ENCODE results near the gene ZNF790. TPM values are rescaled to one million over a fixed set of nuclear protein-coding genes. Genes with fewer than 3 reads are reported as not detected.
A peak's percentile ranks its signal among the peaks of the same experiment; 100 is the strongest.

The ZNF790 gene
- total RNA-seq (3.7 TPM), polyA plus RNA-seq (1 to 10 TPM; 6.2 to 9.4 (median 8.2) TPM)

DNA sequence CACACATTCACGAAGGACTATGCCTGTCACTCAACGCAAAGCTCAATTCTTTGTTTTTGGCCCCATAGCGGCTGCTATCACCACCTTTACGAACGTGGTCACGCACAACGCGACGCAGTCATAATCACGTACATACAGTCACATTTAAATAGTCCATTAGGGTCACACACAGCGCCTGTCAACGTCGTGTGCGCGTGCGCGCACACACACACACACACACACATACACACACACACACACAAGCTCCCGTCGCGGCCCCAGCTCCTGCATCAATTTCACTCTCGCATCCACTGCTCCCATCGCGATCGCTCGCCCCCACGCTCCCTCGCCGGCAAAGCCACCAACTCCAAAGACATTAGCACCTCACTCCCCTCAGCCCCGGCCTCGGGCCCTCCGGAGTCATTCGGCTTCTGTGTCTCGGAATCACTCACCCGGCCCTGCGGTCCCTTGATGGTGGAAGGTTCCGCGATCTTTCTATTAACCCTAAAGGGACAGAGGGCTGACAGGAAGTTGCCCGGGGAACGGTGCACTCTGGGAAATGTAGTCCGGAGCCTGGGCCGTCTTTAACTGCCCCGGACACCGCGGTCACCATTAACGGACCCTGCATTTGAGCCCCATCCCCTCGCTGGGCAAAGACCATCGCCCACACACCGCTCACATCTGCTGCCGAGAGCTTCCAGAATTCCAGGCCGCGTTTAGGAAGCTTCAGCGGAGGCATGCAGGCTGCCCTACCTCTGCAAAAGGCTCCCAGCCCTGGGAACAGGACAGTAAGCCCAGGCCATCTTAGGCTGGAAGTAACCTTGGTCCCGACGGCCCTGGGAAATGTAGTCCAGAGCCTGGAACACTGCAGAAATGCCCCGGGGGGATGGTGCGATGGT is at the start of gene ZNF790:
Gene ZNF790, minus strand, starts transcription at position 482 of the 878 bp plus-strand sequence. CDS start 12,768 bp downstream, outside the sequence.
- peaks cover 25% of the 10 kb centered on the region for H3K36me3 Mint-ChIP-seq
- Histone ChIP-seq H3K4me1 (ENCODE audit: control insufficient read depth, insufficient read depth, low read length, poor library complexity, severe bottlenecking) (peaks cover 18% of the 10 kb centered on the region), H3K4me3 (ENCODE audit: low read depth, low read length) (peak within 1 kb of the TSS; percentile 91), H3K9me3 (ENCODE audit: control insufficient read depth in 2 of 2, low read length in 2 of 2) (peaks cover 26 to 36% of the 10 kb centered on the region in 2 experiments), H3K27ac (ENCODE audit: insufficient read depth, low read length, poor library complexity, severe bottlenecking) (peak within 1 kb of the TSS; percentile 94), H3K27me3 (ENCODE audit: control insufficient read depth, insufficient read depth, low read length) (no peaks in the 10 kb centered on the region), H3K36me3 (ENCODE audit: control insufficient read depth, insufficient read depth, low read length) (peaks cover 17% of the 10 kb centered on the region)
- peaks cover 0 to 33% (median 13%) of the 10 kb centered on the region in 7 donors for H3K9me3 Mint-ChIP-seq
- H3K27ac Mint-ChIP-seq = peak within 1 kb of the TSS in 1 of 3 donors; percentile 83
- H3K4me3 Mint-ChIP-seq = peak within 1 kb of the TSS in 1 of 4 donors; percentile 61
- DNase-seq (peak; percentile 73 to 90 (median 90)), ATAC-seq (ENCODE audit: low read depth in 2 of 2) (peak; percentile 90 to 93)
- no peaks in the 10 kb centered on the region for H3K27me3 Mint-ChIP-seq
- peaks cover 0 to 16% (median 4%) of the 10 kb centered on the region in 4 donors for H3K4me1 Mint-ChIP-seq

DNA sequence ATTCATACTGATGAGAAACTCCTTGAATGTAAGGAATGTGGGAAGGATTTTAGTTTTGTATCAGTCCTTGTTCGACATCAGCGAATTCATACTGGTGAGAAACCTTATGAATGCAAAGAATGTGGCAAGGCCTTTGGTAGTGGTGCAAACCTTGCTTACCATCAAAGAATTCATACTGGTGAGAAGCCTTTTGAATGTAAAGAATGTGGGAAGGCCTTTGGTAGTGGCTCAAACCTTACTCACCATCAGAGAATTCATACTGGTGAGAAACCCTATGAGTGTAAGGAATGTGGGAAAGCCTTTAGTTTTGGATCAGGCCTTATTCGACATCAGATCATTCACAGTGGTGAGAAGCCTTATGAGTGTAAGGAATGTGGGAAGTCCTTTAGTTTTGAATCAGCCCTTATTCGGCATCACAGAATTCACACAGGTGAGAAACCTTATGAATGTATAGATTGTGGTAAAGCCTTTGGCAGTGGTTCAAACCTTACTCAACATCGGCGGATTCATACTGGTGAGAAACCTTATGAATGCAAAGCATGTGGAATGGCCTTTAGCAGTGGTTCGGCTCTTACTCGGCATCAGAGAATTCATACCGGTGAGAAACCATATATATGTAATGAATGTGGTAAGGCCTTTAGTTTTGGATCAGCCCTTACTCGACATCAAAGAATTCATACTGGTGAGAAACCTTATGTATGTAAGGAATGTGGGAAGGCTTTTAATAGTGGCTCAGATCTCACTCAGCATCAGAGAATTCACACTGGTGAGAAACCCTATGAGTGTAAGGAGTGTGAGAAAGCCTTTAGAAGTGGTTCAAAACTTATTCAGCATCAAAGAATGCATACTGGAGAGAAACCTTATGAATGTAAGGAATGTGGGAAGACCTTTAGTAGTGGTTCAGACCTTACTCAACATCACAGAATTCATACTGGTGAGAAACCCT is 39.1 kb upstream of the ZNF790 start:
- ATAC-seq (ENCODE audit: low read depth in 2 of 2) (no peak), DNase-seq (no peak)
- no peak overlapping the region for H3K27ac ChIP-seq (ENCODE audit: insufficient read depth, low read length, poor library complexity, severe bottlenecking)
- no peaks in the 10 kb centered on the region for H3K27me3 ChIP-seq (ENCODE audit: control insufficient read depth, insufficient read depth, low read length)
- Mint-ChIP-seq H3K27ac (no peak overlapping the region), H3K4me3 (no peak overlapping the region), H3K9me3 (peaks cover 0 to 70% (median 31%) of the 10 kb centered on the region in 7 donors), H3K27me3 (no peaks in the 10 kb centered on the region), H3K36me3 (peaks cover 59% of the 10 kb centered on the region), H3K4me1 (peaks cover 0 to 6% (median 3%) of the 10 kb centered on the region in 4 donors)
- H3K36me3 ChIP-seq (ENCODE audit: control insufficient read depth, insufficient read depth, low read length) = peaks cover 48% of the 10 kb centered on the region
- peaks cover 87 to 98% of the 10 kb centered on the region in 2 experiments for H3K9me3 ChIP-seq (ENCODE audit: control insufficient read depth in 2 of 2, low read length in 2 of 2)
- peak overlapping the region; percentile 15 for H3K4me3 ChIP-seq (ENCODE audit: low read depth, low read length)
- no peaks in the 10 kb centered on the region for H3K4me1 ChIP-seq (ENCODE audit: control insufficient read depth, insufficient read depth, low read length, poor library complexity, severe bottlenecking)

DNA sequence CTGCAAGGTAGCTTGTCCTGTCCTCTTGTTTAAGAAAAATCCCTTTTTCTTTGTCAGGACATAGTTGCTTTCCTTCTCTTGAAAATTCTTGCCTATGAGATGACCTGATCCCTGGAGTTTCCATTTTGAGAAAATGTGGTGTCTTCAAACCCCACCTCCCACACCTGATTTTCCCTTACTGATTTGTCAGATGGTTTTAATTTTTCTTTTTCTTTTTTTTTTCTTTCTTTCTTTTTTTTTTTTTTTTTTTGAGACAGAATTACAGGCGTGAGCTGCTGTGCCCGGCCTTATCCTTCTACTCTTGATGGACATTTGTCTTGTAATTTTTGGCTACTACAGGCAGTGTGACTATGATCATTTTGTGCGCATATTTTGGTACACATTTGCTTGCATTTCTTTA is 13.7 kb upstream of the ZNF790 start:
- peak overlapping the region; percentile 96 for H3K4me3 ChIP-seq (ENCODE audit: low read depth, low read length)
- DNase-seq (no peak), ATAC-seq (ENCODE audit: low read depth in 2 of 2) (no peak)
- H3K4me1 ChIP-seq (ENCODE audit: control insufficient read depth, insufficient read depth, low read length, poor library complexity, severe bottlenecking) = peaks cover 28% of the 10 kb centered on the region
- Mint-ChIP-seq H3K9me3 (peaks cover 0 to 18% (median 7%) of the 10 kb centered on the region in 7 donors), H3K4me1 (peaks cover 8 to 18% (median 11%) of the 10 kb centered on the region in 4 donors), H3K27me3 (no peaks in the 10 kb centered on the region), H3K27ac (peak overlapping the region in 1 of 3 donors; percentile 52), H3K36me3 (peaks cover 23% of the 10 kb centered on the region), H3K4me3 (no peak overlapping the region)
- H3K27me3 ChIP-seq (ENCODE audit: control insufficient read depth, insufficient read depth, low read length) = no peaks in the 10 kb centered on the region
- peaks cover 30% of the 10 kb centered on the region for H3K36me3 ChIP-seq (ENCODE audit: control insufficient read depth, insufficient read depth, low read length)
- peaks cover 27 to 31% of the 10 kb centered on the region in 2 experiments for H3K9me3 ChIP-seq (ENCODE audit: control insufficient read depth in 2 of 2, low read length in 2 of 2)
- H3K27ac ChIP-seq (ENCODE audit: insufficient read depth, low read length, poor library complexity, severe bottlenecking) = no peak overlapping the region

DNA sequence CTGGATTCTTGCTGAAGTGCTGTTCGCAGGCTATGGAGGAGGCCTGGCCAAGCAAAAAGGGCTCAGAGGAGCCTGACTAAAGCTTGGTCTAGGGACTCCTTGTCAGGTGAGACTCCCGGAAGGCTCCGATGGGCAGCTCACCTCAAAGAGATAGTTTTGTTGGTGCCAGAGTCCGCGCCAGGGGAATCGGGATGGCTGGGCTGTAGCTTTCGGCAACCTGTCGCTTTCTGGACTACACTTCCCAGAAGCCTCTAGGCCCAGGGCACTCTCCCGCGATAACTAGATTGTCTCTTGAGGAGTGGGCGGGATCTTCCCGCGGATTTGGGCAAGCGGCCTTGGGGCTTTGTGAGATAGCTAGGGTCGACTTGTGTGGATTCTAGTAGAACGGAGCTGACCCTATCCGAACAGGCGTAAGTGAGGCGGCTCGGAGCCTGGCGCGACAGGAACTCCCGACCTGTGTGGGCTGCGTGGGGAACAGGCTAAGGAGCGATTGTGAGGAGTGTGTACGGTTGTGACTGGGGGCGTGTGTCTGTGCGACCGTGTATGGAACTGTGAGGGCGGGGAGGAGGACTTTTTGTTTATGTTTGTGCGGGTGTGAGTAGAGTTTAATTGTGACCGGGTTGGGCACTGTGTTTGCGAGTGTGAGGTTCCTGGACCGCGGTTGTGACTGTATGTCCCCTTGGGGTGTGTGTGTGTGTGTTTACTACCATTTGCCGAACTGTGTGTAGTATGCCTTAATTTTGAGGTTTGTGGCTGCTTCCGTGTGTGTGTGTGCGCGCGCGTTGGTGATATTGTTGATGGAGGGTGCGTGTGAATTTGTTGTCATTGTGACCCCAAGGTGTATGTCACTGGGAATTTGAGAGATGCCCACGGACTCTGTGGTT is 12.6 kb upstream of the ZNF790 start, which contains the start of gene ZNF345:
Gene ZNF345, plus strand, starts transcription at position 318 of the 884 bp plus-strand sequence. CDS start 25,955 bp downstream, outside the sequence.
- peak within 1 kb of the TSS; percentile 96 for H3K4me3 ChIP-seq (ENCODE audit: low read depth, low read length)
- Mint-ChIP-seq H3K4me3 (no peak within 1 kb of the TSS), H3K27ac (no peak within 1 kb of the TSS), H3K4me1 (peaks cover 8 to 22% (median 11%) of the 10 kb centered on the region in 4 donors), H3K36me3 (peaks cover 19% of the 10 kb centered on the region), H3K27me3 (no peaks in the 10 kb centered on the region), H3K9me3 (peaks cover 0 to 14% (median 4%) of the 10 kb centered on the region in 7 donors)
- peak; percentile 80 to 96 (median 89) for DNase-seq
- H3K27ac ChIP-seq (ENCODE audit: insufficient read depth, low read length, poor library complexity, severe bottlenecking) = peak within 1 kb of the TSS; percentile 85
- H3K4me1 ChIP-seq (ENCODE audit: control insufficient read depth, insufficient read depth, low read length, poor library complexity, severe bottlenecking) = peaks cover 28% of the 10 kb centered on the region
- H3K36me3 ChIP-seq (ENCODE audit: control insufficient read depth, insufficient read depth, low read length) = peaks cover 24% of the 10 kb centered on the region
- peaks cover 17 to 20% of the 10 kb centered on the region in 2 experiments for H3K9me3 ChIP-seq (ENCODE audit: control insufficient read depth in 2 of 2, low read length in 2 of 2)
- peak; percentile 86 to 87 for ATAC-seq (ENCODE audit: low read depth in 2 of 2)
- no peaks in the 10 kb centered on the region for H3K27me3 ChIP-seq (ENCODE audit: control insufficient read depth, insufficient read depth, low read length)

DNA sequence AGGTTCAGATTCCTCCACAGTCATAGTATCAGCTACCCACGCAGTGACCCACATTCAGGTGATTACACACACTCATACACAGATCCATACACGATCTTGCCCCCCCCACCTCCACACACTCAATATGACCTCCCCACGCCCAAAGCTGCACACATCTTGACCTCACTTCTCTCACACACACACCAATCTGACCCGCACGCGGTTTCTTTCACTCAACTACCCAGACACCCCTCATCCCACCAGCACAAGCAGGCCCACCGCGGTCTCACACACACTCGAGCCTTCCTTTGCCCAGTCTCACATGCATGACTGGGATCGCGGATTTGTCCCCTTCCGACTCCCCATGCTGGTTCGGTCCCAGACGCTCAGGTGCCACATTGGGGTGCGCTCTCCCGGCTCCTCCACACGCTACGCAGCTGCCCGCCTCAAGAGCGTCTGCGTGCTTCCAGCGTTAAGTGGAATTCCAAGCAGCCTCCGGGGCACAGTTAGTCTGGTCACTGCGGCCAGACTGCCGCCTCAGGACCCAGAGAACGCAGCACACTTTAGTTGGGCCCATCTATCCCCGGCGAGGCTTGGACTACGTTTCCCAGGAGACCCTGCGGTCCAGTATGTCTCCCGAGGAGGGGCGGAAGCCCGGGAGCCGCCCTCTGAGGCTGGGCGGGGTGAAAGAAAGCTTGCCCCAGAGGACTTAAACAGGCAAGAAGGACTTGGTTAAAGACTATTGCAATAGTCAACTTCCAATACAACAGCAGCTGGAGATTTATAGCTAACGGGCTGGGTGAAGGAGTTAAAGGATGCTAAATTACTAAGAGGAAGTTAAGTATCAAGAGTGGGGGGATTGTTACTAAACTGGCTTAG is 11.7 kb upstream of the ZNF790 start:
- DNase-seq (peak; percentile 85 to 95 (median 89)), ATAC-seq (ENCODE audit: low read depth in 2 of 2) (peak; percentile 91 to 92)
- Histone ChIP-seq H3K4me3 (ENCODE audit: low read depth, low read length) (peak overlapping the region; percentile 96), H3K4me1 (ENCODE audit: control insufficient read depth, insufficient read depth, low read length, poor library complexity, severe bottlenecking) (peaks cover 28% of the 10 kb centered on the region), H3K27ac (ENCODE audit: insufficient read depth, low read length, poor library complexity, severe bottlenecking) (peak overlapping the region; percentile 85), H3K36me3 (ENCODE audit: control insufficient read depth, insufficient read depth, low read length) (peaks cover 19% of the 10 kb centered on the region), H3K9me3 (ENCODE audit: control insufficient read depth in 2 of 2, low read length in 2 of 2) (peaks cover 12 to 14% of the 10 kb centered on the region in 2 experiments), H3K27me3 (ENCODE audit: control insufficient read depth, insufficient read depth, low read length) (no peaks in the 10 kb centered on the region)
- Mint-ChIP-seq H3K9me3 (peaks cover 0 to 12% (median 1%) of the 10 kb centered on the region in 7 donors), H3K36me3 (peaks cover 20% of the 10 kb centered on the region), H3K27ac (no peak overlapping the region), H3K4me1 (peaks cover 8 to 27% (median 12%) of the 10 kb centered on the region in 4 donors), H3K4me3 (no peak overlapping the region), H3K27me3 (no peaks in the 10 kb centered on the region)

DNA sequence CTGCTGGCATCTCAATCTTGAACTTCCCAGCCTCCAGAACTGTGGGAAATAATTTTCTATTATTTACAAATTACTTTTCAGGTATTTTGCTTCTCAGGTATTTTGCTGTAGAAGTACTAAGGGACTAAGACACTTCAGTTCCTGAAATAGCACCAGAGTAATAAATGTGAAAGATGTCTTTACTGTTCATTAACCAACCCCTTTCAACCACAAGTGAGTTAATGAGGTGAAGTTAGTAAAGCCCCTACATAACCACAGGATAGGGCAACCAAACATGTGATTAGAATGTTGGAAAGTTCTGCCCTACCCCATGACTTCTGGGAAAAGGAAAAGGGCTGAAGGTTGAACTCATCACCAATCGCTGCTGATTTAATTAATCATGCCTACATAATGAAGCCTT is 9.8 kb upstream of the ZNF790 start:
- H3K27ac Mint-ChIP-seq = no peak overlapping the region
- no peak overlapping the region for H3K27ac ChIP-seq (ENCODE audit: insufficient read depth, low read length, poor library complexity, severe bottlenecking)

More for the DNA sequence above, 9.8 kb upstream of the ZNF790 start:
- no peaks in the 10 kb centered on the region for H3K27me3 Mint-ChIP-seq
- ATAC-seq (ENCODE audit: low read depth in 2 of 2) = no peak
- H3K4me3 Mint-ChIP-seq = peak overlapping the region in 2 of 4 donors; percentile 88 to 90
- DNase-seq = no peak
- Histone ChIP-seq H3K4me1 (ENCODE audit: control insufficient read depth, insufficient read depth, low read length, poor library complexity, severe bottlenecking) (peaks cover 28% of the 10 kb centered on the region), H3K36me3 (ENCODE audit: control insufficient read depth, insufficient read depth, low read length) (peaks cover 6% of the 10 kb centered on the region), H3K27me3 (ENCODE audit: control insufficient read depth, insufficient read depth, low read length) (no peaks in the 10 kb centered on the region), H3K9me3 (ENCODE audit: control insufficient read depth in 2 of 2, low read length in 2 of 2) (peaks cover 7 to 11% of the 10 kb centered on the region in 2 experiments), H3K4me3 (ENCODE audit: low read depth, low read length) (no peak overlapping the region)
- H3K4me1 Mint-ChIP-seq = peaks cover 0 to 22% (median 11%) of the 10 kb centered on the region in 4 donors
- peaks cover 14% of the 10 kb centered on the region for H3K36me3 Mint-ChIP-seq
- peaks cover 0 to 9% (median 2%) of the 10 kb centered on the region in 7 donors for H3K9me3 Mint-ChIP-seq
